Calu3 (cell line): ENCODE measurements around the gene DCC. TPM values are rescaled to one million over a fixed set of nuclear protein-coding genes. Genes with fewer than 3 reads are reported as not detected.

ENCODE experiments used
- BruUV-seq: library from RNA; stranded (reverse); fragments of 400-500 nt; replicated peaks from 2 replicates; lab custom pipeline; 2021; lab: Mats Ljungman, UMichigan
- CTCF ChIA-PET: fragments of 300-600 bp; sonication (Branson Sonifier 250); formaldehyde crosslinking; loops from one replicate; lab custom pipeline; 2022; ENCODE audit warnings: antibody characterized with exemption; lab: Charles Lee
- DNase-seq: peaks from one replicate; pipeline ENCODE4 v3.0.0; 2022
- H3K27ac Mint-ChIP-seq: one replicate; pipeline ENCODE4 v1.8.0; 2022; ENCODE audit warnings: mixed read lengths; ENCODE audit not compliant: unreplicated experiment
- H3K27me3 Mint-ChIP-seq: one replicate; pipeline ENCODE4 v1.8.0; 2022; ENCODE audit warnings: mixed read lengths; ENCODE audit not compliant: unreplicated experiment
- H3K36me3 Mint-ChIP-seq: one replicate; pipeline ENCODE4 v1.8.0; 2022; ENCODE audit warnings: mild to moderate bottlenecking, moderate library complexity, mixed read lengths; ENCODE audit not compliant: insufficient read depth, unreplicated experiment
- H3K4me1 Mint-ChIP-seq: one replicate; pipeline ENCODE4 v1.8.0; 2022; ENCODE audit warnings: mild to moderate bottlenecking, low read depth, mixed read lengths; ENCODE audit not compliant: unreplicated experiment
- H3K4me3 Mint-ChIP-seq: one replicate; pipeline ENCODE4 v1.8.0; 2022; ENCODE audit warnings: mild to moderate bottlenecking, low read depth, moderate library complexity, mixed read lengths; ENCODE audit not compliant: unreplicated experiment
- H3K9me3 Mint-ChIP-seq: one replicate; pipeline ENCODE4 v1.8.0; 2022; ENCODE audit warnings: low read depth, mixed read lengths; ENCODE audit not compliant: unreplicated experiment
- CTCF ChIP-seq: fragments of 200-600 bp; IDR thresholded peaks from one replicate; pipeline ENCODE4 v1.8.0; 2022; ENCODE audit warnings: antibody characterized with exemption; ENCODE audit not compliant: unreplicated experiment
- intact Hi-C: fragments of 100-400 bp; cut with micrococcal nuclease; formaldehyde crosslinking; loops from one replicate; pipeline ENCODE4 v1.10.0; 2022; ENCODE audit not compliant: unreplicated experiment
- total RNA-seq: library from RNA; stranded (reverse); gene quantifications from 2 replicates; pipeline ENCODE4 v1.2.3, GENCODE V29; 2022

DCC gene
- total RNA-seq, 1 experiment from 2014 or later = not detected

- TF ChIP-seq CTCF = no peak
- BruUV-seq = no TSS peak
Observed at GRCh38 chr18:53018791-53019190, 678.8 kb downstream of the DCC start.

GRCh38 chr18:53025247-53025646 lies 685.2 kb downstream of the DCC start:
- Mint-ChIP-seq H3K4me1 (no peaks in the 10 kb centered on the region), H3K9me3 (peaks cover 2% of the 10 kb centered on the region), H3K27me3 (no peaks in the 10 kb centered on the region), H3K27ac (no peak overlapping the region), H3K4me3 (no peak overlapping the region), H3K36me3 (no peaks in the 10 kb centered on the region)
- no peak for TF ChIP-seq CTCF
- no peak for DNase-seq
- BruUV-seq = no TSS peak
- intact Hi-C loops = no loop called here
- CTCF ChIA-PET = no interaction called here

More at GRCh38 chr18:53018791-53019190, 678.8 kb downstream of the DCC start:
- no peak overlapping the region for H3K27ac Mint-ChIP-seq
- no peaks in the 10 kb centered on the region for H3K36me3 Mint-ChIP-seq
- CTCF ChIA-PET = no interaction called here
- no peak overlapping the region for H3K4me3 Mint-ChIP-seq
- no peaks in the 10 kb centered on the region for H3K27me3 Mint-ChIP-seq
- no peaks in the 10 kb centered on the region for H3K4me1 Mint-ChIP-seq
- peaks cover 5% of the 10 kb centered on the region for H3K9me3 Mint-ChIP-seq
- intact Hi-C loops = no loop called here
- no peak for DNase-seq

- H3K4me1 Mint-ChIP-seq = no peaks in the 10 kb centered on the region
- CTCF ChIA-PET = no interaction called here
- H3K27ac Mint-ChIP-seq = no peak overlapping the region
- no peaks in the 10 kb centered on the region for H3K36me3 Mint-ChIP-seq
- TF ChIP-seq CTCF = no peak
- no peak overlapping the region for H3K4me3 Mint-ChIP-seq
- BruUV-seq = no TSS peak
- no peak for DNase-seq
- H3K9me3 Mint-ChIP-seq = peaks cover 2% of the 10 kb centered on the region
- intact Hi-C loops = no loop called here
- no peaks in the 10 kb centered on the region for H3K27me3 Mint-ChIP-seq
Observed at GRCh38 chr18:53028565-53028964, 688.6 kb downstream of the DCC start.

- no peak for TF ChIP-seq CTCF
- H3K27ac Mint-ChIP-seq = no peak overlapping the region
- no peak for DNase-seq
- no peaks in the 10 kb centered on the region for H3K27me3 Mint-ChIP-seq
- intact Hi-C loops = no loop called here
- H3K4me3 Mint-ChIP-seq = no peak overlapping the region
- H3K36me3 Mint-ChIP-seq = no peaks in the 10 kb centered on the region
- CTCF ChIA-PET = no interaction called here
- no peaks in the 10 kb centered on the region for H3K9me3 Mint-ChIP-seq
- no peaks in the 10 kb centered on the region for H3K4me1 Mint-ChIP-seq
- BruUV-seq = no TSS peak
Observed at GRCh38 chr18:53033128-53033527, 693.1 kb downstream of the DCC start.
